Hepatocyte (in vitro differentiated cells): ENCODE results near the gene ITPR3. TPM values are rescaled to one million over a fixed set of nuclear protein-coding genes. Genes with fewer than 3 reads are reported as not detected.

ENCODE experiments used
- DNase-seq: peaks from one replicate; pipeline ENCODE4 v3.0.0-alpha.2; 2016; ENCODE audit warnings: low spot score
- H2AFZ ChIP-seq: fragments of 200-600 bp; sonication (generic); 2 replicates; pipeline ENCODE4 v1.6.0; 2016; ENCODE audit warnings: antibody characterized with exemption, mild to moderate bottlenecking
- H3K27ac ChIP-seq: fragments of 200-600 bp; sonication (generic); 2 replicates; pipeline ENCODE4 v1.5.1; 2016; ENCODE audit warnings: mild to moderate bottlenecking
- H3K27me3 ChIP-seq: fragments of 200-600 bp; sonication (generic); 2 replicates; pipeline ENCODE4 v1.6.1; 2016
- H3K36me3 ChIP-seq: fragments of 200-600 bp; sonication (generic); replicated peaks from 2 replicates; pipeline ENCODE4 v1.5.1; 2016; ENCODE audit warnings: low read depth; ENCODE audit not compliant: insufficient read depth
- H3K4me1 ChIP-seq: fragments of 200-600 bp; sonication (generic); 2 replicates; pipeline ENCODE4 v1.5.1; 2016; ENCODE audit warnings: mild to moderate bottlenecking, moderate library complexity; ENCODE audit not compliant: insufficient read depth
- H3K4me2 ChIP-seq: fragments of 200-600 bp; sonication (generic); 2 replicates; pipeline ENCODE4 v1.6.0; 2016
- H3K4me3 ChIP-seq: fragments of 200-600 bp; sonication (generic); 2 replicates; pipeline ENCODE4 v1.5.1; 2016; ENCODE audit warnings: mild to moderate bottlenecking
- H3K79me2 ChIP-seq: fragments of 200-600 bp; sonication (generic); 2 replicates; pipeline ENCODE4 v1.6.0; 2017; ENCODE audit warnings: mild to moderate bottlenecking
- H3K9me2 ChIP-seq: fragments of 200-600 bp; sonication (generic); replicated peaks from 2 replicates; pipeline ENCODE4 v1.6.0; 2017; ENCODE audit warnings: mild to moderate bottlenecking; ENCODE audit not compliant: insufficient read depth
- H3K9me3 ChIP-seq: fragments of 200-600 bp; sonication (generic); 2 replicates; pipeline ENCODE4 v1.5.1; 2016; ENCODE audit warnings: low read depth, mild to moderate bottlenecking
- H4K20me1 ChIP-seq: fragments of 200-600 bp; sonication (generic); 2 replicates; pipeline ENCODE4 v1.6.0; 2016; ENCODE audit warnings: mild to moderate bottlenecking; ENCODE audit not compliant: insufficient read depth, poor library complexity, severe bottlenecking
- EZH2 ChIP-seq: fragments of 200-600 bp; sonication (generic); IDR thresholded peaks from 2 replicates; pipeline ENCODE4 v1.6.1; 2016; ENCODE audit warnings: antibody characterized with exemption, mild to moderate bottlenecking, borderline replicate concordance
- EZH2phosphoT487 ChIP-seq: fragments of 200-600 bp; sonication (generic); IDR thresholded peaks from one replicate; pipeline ENCODE4 v1.6.1; 2018; ENCODE audit warnings: antibody characterized with exemption, mild to moderate bottlenecking, low read depth, moderate library complexity; ENCODE audit not compliant: unreplicated experiment, severe bottlenecking
- WGBS: methylation state at CpG from one replicate; pipeline ENCODE4 v1.1.6; 2016; ENCODE audit warnings: low lambda C conversion rate; ENCODE audit errors: missing lambda C conversion rate; 5-methylcytosine and 5-hydroxymethylcytosine counted together
- polyA plus RNA-seq: library from polyadenylated mRNA; unstranded; fragments of >200 nt; fragmentation: Nextera tagmentation; extraction: Ambion mirVana; gene quantifications from 2 replicates; pipeline ENCODE4 v1.2.1, GENCODE V29; 2016
- total RNA-seq: library from RNA; depleted of rRNA; stranded (reverse); fragments of >200 nt; gene quantifications from 2 replicates; pipeline ENCODE4 v1.2.3, GENCODE V29; 2014
- TF ChIP-seq, protein P1 (sequence below): fragments of 200-600 bp; sonication (generic); IDR thresholded peaks from 2 replicates; pipeline ENCODE4 v1.5.1; 2016; ENCODE audit warnings: antibody characterized with exemption, mild to moderate bottlenecking; ENCODE audit not compliant: poor library complexity

ITPR3 gene
- total and polyA plus RNA-seq, 2 experiments from 2014 or later, result 16.5 to 39.6 TPM

DNA sequence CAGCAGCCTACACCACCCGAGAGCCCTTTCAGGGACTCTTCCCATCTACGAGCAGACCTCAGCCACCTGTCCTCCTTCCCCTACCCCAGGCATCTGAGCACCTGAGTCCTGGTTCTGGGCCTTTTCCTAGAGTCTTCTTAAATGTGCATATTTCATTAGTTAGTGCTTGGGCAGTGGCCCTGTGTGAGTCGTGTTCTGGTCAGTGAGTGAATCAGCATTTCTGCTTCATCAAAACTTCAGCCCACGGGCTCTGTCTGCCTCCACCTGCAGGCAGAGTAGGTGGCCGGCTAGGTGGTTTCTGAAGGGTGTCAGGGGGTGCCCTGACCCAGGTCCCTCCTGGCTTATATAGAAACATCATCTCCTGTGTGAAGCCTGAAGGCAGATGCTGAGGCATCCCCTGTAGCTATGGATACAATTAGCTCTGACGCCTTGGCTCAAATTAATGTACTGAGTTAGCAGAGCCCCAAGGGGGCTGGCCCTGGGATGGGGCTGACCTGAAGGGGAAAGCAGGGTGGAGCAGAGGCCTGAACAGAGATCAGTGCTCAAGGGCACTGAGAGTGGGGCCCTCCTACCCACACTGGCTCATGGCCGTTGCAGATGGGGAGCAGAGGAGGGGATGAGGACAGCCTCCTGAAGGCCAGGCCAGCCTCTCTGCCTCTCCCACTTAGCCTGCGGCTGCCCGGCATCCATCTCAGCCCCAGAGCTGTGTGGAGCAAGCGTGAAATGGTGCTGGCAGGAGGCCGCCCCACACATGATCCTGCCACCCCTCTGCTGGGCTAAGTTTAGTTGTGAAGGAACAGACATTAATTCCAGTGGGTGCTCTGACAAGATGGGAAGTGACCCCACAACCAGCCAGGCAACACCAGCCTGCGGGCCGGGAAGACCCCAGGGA is 111.9 kb downstream of the ITPR3 start:
- H3K27ac ChIP-seq, result no peak overlapping the region
- H3K4me3 ChIP-seq, result no peak overlapping the region
- H3K27me3 ChIP-seq, result no peaks in the 10 kb centered on the region
- 88% methylated on average over 13 of the region's 13 CpGs for WGBS
- H4K20me1 ChIP-seq, result no peaks in the 10 kb centered on the region
- DNase-seq, result no peak
- H3K36me3 ChIP-seq, result no peaks in the 10 kb centered on the region
- H3K4me2 ChIP-seq, result no peak overlapping the region
- H3K9me2 ChIP-seq, result no peaks in the 10 kb centered on the region
- no peaks in the 10 kb centered on the region for H3K9me3 ChIP-seq
- no peaks in the 10 kb centered on the region for H3K79me2 ChIP-seq
- no peak overlapping the region for H2AFZ ChIP-seq
- TF ChIP-seq EZH2 (no peak), EZH2phosphoT487 (no peak)
- TF ChIP-seq, protein P1, sequence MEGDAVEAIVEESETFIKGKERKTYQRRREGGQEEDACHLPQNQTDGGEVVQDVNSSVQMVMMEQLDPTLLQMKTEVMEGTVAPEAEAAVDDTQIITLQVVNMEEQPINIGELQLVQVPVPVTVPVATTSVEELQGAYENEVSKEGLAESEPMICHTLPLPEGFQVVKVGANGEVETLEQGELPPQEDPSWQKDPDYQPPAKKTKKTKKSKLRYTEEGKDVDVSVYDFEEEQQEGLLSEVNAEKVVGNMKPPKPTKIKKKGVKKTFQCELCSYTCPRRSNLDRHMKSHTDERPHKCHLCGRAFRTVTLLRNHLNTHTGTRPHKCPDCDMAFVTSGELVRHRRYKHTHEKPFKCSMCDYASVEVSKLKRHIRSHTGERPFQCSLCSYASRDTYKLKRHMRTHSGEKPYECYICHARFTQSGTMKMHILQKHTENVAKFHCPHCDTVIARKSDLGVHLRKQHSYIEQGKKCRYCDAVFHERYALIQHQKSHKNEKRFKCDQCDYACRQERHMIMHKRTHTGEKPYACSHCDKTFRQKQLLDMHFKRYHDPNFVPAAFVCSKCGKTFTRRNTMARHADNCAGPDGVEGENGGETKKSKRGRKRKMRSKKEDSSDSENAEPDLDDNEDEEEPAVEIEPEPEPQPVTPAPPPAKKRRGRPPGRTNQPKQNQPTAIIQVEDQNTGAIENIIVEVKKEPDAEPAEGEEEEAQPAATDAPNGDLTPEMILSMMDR, result no peak
- H3K4me1 ChIP-seq, result no peaks in the 10 kb centered on the region

DNA sequence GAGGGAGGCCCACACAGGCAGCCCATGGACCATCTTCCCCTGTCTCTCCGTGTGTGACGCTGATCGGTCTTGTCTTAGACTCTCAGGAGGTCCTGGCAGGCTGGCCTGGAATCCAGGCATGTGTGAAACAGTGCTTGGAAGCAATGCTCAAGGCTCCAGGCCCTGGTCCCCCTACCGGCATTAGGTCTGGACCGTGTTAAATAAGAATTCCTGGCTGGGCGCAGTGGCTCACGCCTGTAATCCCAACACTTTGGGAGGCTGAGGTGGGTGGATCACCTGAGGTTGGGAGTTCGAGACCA is 112.5 kb downstream of the ITPR3 start:
- H3K4me2 ChIP-seq, result no peak overlapping the region
- DNase-seq, result no peak

DNA sequence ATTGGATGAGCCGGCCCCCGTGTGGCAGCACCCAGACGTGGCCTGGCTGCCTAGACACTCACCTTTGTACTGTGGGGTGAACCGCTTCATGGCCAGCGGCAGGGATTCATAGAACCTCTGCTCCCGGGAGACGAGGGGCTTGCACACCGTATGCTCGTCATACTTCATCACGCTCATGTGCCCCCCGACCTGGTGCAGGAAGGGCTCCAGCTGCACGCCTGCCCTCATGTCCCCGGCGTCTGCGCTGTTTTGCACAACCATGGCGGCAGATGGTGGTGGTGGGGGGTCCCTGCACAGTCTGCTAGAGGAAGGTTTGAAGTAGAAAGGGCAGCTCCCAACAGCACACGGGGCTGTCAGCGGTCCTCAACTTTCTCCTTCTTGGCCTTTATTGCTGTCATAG is 114.1 kb downstream of the ITPR3 start:
- WGBS, result 91% methylated on average over 17 of the region's 18 CpGs

More for the DNA sequence above, 112.5 kb downstream of the ITPR3 start:
- no peaks in the 10 kb centered on the region for H3K9me3 ChIP-seq
- H3K9me2 ChIP-seq, result no peaks in the 10 kb centered on the region
- 92% methylated on average over 8 of the region's 8 CpGs for WGBS
- no peaks in the 10 kb centered on the region for H4K20me1 ChIP-seq
- no peaks in the 10 kb centered on the region for H3K36me3 ChIP-seq
- TF ChIP-seq, protein P1, result no peak
- TF ChIP-seq EZH2phosphoT487 (no peak), EZH2 (no peak)
- no peak overlapping the region for H2AFZ ChIP-seq
- H3K79me2 ChIP-seq, result no peaks in the 10 kb centered on the region
- H3K4me1 ChIP-seq, result no peaks in the 10 kb centered on the region
- no peak overlapping the region for H3K27ac ChIP-seq
- H3K4me3 ChIP-seq, result no peak overlapping the region
- H3K27me3 ChIP-seq, result no peaks in the 10 kb centered on the region

More for the DNA sequence above, 114.1 kb downstream of the ITPR3 start:
- no peak overlapping the region for H3K4me2 ChIP-seq
- H3K27ac ChIP-seq, result no peak overlapping the region
- no peaks in the 10 kb centered on the region for H3K9me3 ChIP-seq
- TF ChIP-seq EZH2 (no peak), EZH2phosphoT487 (no peak)
- TF ChIP-seq, protein P1, result no peak
- H3K36me3 ChIP-seq, result no peaks in the 10 kb centered on the region
- DNase-seq, result no peak
- no peaks in the 10 kb centered on the region for H3K79me2 ChIP-seq
- H3K4me3 ChIP-seq, result no peak overlapping the region
- no peak overlapping the region for H2AFZ ChIP-seq
- no peaks in the 10 kb centered on the region for H4K20me1 ChIP-seq
- peaks cover 8% of the 10 kb centered on the region for H3K4me1 ChIP-seq
- H3K9me2 ChIP-seq, result no peaks in the 10 kb centered on the region
- no peaks in the 10 kb centered on the region for H3K27me3 ChIP-seq
